ENCODE measurements around the gene TEPSIN.

TEPSIN gene

DNA sequence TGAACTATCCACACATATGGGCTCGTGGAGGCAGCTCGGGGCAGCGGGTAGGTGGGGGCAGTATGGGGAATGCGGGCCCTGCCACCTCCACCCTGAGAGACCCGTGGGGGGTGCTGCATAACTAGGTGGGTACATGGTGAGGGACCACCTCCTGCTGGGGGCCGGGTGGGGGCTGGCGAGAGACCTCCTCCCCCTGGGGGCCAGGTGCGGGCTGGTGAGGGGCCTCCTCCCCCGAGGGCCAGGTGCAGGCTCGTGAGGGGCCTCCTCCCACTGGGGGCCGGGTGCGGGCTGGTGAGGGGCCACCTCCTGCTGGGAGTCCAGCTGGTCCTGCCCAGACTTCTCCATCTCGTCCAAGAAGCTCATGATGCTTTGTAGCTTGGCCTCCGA lies 41.5 kb downstream of the TEPSIN start:
- DNase-seq (ENCODE audit: low spot score), result no peak

DNA sequence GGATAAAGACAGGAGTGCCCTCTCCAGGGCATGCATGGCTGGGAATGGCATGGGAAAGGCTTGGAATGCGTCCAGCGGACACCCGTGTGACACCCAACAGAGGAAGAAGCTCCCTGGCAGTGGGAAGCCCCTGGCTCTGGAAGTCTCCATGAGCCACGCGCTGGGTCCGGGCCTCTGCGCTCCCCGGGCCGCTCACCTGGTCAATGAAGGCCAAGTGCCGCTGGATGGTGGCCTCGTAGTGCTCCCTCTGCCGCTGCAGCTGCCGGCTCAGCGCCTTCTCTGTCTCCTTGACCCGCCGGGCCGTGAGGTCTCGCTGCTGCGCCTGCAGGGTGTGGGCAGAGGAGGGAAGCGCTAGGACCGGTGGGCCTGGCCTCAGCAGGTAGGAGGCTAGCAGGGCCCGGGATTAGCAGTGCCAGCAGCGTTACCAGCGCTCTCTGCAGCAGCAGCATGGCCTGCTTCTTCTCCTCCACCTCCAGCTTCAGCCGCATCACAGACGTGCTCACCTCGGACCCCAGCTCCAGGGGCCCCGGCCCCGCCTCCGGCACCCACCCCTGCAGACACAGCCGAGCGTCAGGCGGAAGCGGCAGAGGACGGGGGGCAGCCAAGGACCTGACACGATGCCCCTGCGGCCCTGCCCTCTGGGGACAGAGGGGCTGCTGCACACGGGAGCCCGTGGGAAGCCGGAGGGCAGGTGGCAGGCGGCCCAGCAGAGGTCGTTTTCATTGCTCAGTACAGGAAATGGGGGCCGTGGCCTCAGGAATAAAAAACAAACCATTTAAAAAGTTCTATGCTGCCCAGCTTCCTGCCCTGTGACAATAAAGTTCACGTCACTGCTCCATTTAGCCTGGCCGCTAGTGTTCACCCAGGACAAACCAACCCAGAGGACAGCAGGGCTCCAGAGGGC lies 42.1 kb downstream of the TEPSIN start:
- no peak for DNase-seq (ENCODE audit: low spot score)

DNA sequence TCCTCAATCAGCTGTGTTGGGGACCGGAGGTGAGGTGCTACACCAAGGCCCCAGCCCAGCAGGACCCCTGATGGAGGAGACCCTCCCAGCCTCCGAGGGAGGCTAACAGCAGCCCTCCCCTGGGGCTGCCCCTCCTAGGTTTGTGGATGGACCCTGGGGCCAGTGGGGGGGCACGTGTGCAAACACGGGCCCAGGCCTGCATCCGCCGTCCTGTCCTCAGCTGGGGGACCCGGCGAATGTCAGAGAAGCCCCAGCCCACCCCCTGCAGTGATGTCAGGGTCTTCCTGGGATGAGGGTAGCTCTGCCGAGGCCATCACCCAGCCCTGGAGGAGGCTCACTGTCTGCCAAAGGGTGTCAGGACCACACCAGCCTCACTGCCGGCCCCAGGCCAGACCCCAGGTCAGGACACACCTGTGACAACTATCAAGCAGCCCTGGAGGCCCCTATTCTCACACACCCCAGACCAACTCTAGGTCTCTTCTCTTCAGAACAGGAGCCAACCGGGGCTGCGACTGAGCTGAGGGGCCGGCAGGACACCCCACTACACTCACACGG lies 42.8 kb downstream of the TEPSIN start:
- no peak for DNase-seq (ENCODE audit: low spot score)

GRCh38 chr17:81194941-81195901 lies 43.6 kb downstream of the TEPSIN start:
- no peak for DNase-seq (ENCODE audit: low spot score)

DNA sequence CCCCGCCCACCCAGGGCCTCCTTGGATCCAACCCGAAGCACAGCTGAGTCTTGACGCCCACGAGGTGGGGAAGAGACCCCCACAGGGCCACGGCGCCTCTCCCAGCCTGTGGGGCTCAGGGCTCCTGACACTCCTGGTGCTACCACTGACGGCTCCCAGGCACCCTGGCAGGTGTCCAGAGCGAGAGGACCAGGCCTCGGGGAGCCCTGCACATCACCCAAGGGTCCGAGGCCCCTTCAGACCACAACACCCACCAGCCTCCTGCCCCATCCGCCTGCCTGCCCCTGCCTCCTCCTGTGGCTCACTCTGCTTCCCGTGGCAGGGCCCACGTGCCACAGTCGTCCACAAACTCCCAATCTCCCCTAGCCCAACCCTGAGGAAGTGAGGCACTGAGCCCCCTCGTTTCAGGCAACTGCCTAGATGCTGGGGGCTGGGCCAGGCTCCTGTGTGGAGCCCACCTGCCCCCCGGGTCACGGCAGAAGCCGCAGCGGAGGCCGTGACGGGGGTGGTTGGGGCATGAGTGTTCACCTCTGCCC lies 44.6 kb downstream of the TEPSIN start:
- DNase-seq (ENCODE audit: low spot score), result no peak

DNA sequence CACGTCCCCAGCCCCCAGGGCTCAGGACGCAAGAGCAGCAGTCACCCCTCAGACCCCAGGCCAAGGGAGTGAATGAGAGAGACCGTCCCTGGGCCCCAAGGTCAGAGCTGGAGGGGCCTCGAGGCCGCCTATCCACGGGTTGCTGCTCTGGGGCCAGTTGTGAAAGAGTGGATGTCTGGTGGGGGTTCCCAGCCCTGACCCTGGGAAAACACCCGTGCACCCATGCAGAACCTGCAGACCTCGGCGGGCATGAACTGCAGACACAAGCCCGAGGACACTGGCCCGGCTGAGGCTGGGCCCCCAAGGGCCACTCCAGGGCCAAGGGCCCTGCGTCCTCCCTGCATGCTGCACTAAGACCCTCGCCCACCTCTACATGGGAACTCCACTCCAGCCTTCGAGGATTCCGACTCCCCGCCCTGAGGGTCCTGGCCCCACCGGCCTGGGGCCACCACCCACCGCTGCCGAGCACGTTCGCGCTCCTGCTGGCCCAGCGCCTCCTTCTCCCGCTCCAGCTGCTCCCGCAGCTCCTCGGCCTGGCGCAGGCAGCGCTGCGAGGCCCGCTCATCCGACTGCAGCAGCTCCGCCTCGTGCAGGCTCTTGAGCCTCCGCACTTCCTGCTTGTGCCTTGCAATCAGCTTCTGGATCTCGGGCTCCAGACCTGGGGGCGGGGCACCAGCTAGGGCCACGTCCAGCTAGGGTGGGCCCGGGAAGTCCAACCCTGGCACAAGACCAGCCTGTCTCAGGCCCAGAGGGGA lies 45.2 kb downstream of the TEPSIN start:
- no peak for DNase-seq (ENCODE audit: low spot score)

- no peak for DNase-seq (ENCODE audit: low spot score)
Measured at GRCh38 chr17:81193051-81193410, 45.8 kb downstream of the TEPSIN start.

DNA sequence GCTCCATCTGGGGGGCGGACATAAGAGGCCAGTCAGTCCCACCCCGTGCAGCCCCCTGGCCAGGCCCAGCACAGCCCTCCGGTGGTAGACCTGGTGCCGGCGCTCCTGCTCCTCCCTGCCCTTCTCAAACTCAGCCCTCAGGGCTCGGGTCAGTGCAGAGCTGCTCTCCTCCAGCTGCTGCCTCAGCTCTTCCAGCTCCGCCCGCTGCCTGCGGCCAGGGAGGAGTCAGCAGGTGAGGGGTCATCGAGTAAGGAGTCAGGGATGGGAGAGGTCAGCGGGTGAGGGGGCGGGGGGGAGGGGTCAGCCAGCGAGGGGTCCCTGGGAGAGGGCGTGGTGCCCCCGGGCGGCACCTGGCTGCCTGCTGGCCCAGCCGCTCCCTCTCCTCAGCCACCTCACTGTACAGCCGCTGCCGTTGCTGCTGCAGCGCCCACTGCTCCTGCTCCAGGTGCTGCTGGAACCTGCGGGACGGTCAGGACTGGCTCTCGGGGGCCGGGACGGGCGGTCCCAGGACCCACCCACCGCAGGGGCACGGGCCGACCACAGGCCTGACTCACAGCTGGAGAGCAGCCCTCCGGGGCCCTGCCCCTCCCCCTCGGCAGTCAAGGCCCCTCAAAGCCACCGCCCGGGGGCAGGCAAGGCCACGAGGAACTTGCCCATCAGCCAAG lies 46.3 kb downstream of the TEPSIN start:
- no peak for DNase-seq (ENCODE audit: low spot score)

DNA sequence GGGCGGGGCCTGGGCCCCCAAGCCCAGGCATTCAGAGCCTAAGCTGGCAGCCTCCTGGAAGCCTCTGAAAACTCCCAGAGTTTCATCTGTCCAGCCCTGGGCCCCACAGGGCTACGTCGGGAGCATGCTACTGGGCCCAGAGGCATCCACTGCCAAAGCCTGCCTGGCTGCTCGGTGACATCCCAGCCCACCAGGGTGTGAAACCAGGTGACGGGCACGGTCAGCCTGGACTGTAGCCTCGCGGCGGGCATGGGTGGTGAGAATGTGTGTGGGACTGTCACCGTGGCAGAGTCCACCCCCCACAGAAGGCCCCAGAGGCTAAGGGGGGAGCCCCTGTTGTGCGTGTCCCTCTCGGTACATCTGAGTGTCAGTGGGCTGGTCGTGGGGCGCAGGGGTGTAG lies 47.2 kb downstream of the TEPSIN start:
- no peak for DNase-seq (ENCODE audit: low spot score)

GRCh38 chr17:81191116-81191515 lies 47.7 kb downstream of the TEPSIN start:
- DNase-seq (ENCODE audit: low spot score), result no peak

- no peak for DNase-seq (ENCODE audit: low spot score)
Measured at GRCh38 chr17:81190591-81190990, 48.3 kb downstream of the TEPSIN start.

DNA sequence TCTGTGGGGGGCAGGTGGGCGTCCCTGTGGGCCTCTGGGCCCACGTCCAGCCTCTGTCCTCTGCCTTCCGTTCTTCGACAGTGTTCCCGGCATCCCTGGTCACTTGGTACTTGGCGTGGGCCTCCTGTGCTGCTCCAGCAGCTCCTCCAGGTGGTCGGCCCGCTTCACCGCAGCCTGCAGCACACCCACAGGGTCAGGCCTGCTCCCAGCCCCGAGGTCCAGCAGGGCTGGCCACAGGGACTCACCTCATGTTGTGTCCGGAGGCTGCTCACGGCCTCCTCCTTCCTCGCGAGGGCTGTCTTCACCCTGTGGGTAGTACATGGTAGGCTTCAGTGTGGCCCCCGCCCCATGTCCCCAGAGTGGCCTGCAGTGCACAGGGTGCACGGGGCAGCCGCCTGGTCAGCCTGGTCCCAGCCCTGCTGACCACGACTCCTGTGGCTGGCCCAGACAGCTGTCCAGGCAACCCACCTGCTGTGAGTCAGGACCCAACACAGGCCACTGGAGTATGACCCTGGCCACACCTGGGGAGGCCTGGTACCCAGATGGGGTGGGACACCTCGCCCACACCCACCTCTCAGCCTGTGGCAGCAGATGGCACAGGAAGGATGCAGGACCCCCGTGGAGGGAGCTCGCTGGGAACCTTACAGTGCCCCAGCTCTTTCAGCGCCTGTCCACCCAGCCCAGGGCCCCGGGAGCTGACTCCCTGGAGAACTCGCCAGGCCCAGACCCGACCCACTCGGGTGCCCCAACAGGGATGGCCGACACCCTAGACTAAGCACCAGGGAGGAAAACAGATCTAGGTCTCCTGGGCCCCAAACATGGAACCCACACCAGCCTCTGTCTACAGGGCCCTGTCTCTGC lies 49.0 kb downstream of the TEPSIN start:
- no peak for DNase-seq (ENCODE audit: low spot score)

- DNase-seq (ENCODE audit: low spot score), result no peak
Measured at GRCh38 chr17:81189016-81189415, 49.8 kb downstream of the TEPSIN start.

DNA sequence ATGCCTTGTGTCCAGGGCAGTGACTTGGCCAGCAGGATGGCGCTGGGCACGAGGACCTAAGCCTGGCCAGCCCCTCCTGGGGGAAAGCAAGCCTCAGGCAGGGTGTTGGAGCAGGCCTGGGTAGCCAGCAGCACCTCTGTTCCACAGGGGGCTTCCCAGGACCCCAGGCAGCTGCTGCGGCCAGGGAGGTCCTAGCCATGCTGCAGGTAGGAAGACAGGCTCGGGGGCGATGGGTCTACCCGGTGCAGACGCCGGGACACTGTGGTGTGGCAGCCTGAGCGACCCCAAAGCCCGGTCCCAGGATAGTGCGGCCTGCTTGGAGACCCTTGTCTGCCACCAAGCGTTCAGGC lies 50.4 kb downstream of the TEPSIN start:
- no peak for DNase-seq (ENCODE audit: low spot score)

- DNase-seq (ENCODE audit: low spot score), result no peak
Measured at GRCh38 chr17:81187586-81188490, 51.0 kb downstream of the TEPSIN start.

- DNase-seq (ENCODE audit: low spot score), result no peak
Measured at GRCh38 chr17:81187120-81187519, 51.7 kb downstream of the TEPSIN start.

- no peak for DNase-seq (ENCODE audit: low spot score)
Measured at GRCh38 chr17:81186203-81186602, 52.7 kb downstream of the TEPSIN start.

DNA sequence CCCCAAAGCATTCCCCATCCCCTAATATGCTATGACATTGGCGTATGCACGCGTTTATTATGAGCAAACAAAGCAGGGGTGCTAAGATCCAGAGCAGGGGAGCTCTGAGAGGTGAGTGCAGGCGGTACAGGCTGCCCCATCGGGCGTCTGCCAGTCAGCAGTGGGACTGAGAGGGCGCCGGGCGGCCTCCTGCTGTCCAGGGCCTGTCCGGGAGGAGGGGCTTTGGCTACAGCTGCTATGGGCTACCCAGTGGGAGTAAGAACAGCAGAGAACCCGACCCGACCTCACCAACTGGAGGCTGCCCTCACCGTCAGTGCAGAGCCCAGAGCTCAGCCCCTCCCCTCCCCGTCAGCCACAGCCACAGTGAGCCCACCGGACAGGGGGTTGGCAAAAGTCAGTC lies 54.3 kb downstream of the TEPSIN start:
- DNase-seq (ENCODE audit: low spot score), result no peak

DNA sequence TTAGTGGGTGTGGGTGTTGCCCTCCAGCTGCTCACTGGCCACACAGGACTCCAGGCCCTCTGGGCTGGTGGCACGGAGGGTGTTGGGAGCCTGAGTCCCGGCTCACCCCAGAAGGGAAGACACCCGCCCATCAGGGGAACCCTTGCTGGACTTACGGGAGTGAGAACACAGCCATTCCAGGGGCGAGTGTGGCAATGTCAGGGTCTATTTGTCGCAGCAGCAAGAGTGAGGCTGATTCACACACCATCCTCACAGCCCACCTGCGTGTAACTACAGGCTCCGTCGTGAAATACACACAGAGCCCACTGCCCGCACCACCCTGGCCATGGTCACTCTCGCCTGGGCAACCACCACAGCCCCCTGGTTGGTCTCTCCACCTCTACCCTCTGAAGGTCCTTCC lies 55.0 kb downstream of the TEPSIN start:
- DNase-seq (ENCODE audit: low spot score), result no peak

All from left forelimb (tissue), 1 donor.